Naive thymus-derived CD4-positive, alpha-beta T cell (primary cell): Measurements from ENCODE around the gene PSAPL1. TPM values are rescaled to one million over a fixed set of nuclear protein-coding genes. Genes with fewer than 3 reads are reported as not detected.

ENCODE experiments used
- ATAC-seq: fragments of 150-1000 bp; cut with Tn5 transposase; 2 replicates; pipeline ENCODE4 v1.10.0; 2021; ENCODE audit warnings: mild to moderate bottlenecking, moderate library complexity
- CTCF ChIA-PET: fragments of 350-600 bp; sonication (Branson Sonifier 250); formaldehyde crosslinking; loops from one replicate; lab custom pipeline; 2021; ENCODE audit warnings: antibody characterized with exemption; lab: Charles Lee
- POLR2A ChIA-PET: fragments of 350-600 bp; sonication (Branson Sonifier 250); formaldehyde crosslinking; loops from one replicate; lab custom pipeline; 2021; ENCODE audit warnings: antibody characterized with exemption, inconsistent platforms; lab: Charles Lee
- DNase-seq, 9 donors: peaks; one replicate each; pipeline versions ENCODE4 v3.0.0 to v3.0.0-alpha.2; 2020 to 2022; ENCODE audit warnings: mixed read lengths in 1 of 9
- H3K27ac ChIP-seq: one replicate; pipeline ENCODE4 v1.7.0; 2013; ENCODE audit warnings: mild to moderate bottlenecking, low read depth, low read length, moderate library complexity
- H3K27me3 ChIP-seq, 2 donors: one replicate each; pipeline ENCODE4 v1.7.0; 2013; ENCODE audit warnings: low read length in 2 of 2, mild to moderate bottlenecking in 2 of 2, moderate library complexity in 2 of 2; ENCODE audit not compliant: control insufficient read depth in 2 of 2, insufficient read depth in 2 of 2
- H3K36me3 ChIP-seq, 3 experiments: 1 replicate in 2 of 3; 2 replicates in 1 of 3; pipeline ENCODE4 v1.7.0; 2013; ENCODE audit warnings: low read length in 3 of 3, mild to moderate bottlenecking in 3 of 3, moderate library complexity in 1 of 3; ENCODE audit not compliant: insufficient read depth in 3 of 3, control insufficient read depth in 2 of 3
- H3K4me1 ChIP-seq, 2 donors: one replicate each; pipeline ENCODE4 v1.7.0; 2013; ENCODE audit warnings: low read length in 2 of 2, mild to moderate bottlenecking in 2 of 2, moderate library complexity in 1 of 2; ENCODE audit not compliant: control insufficient read depth in 2 of 2, insufficient read depth in 2 of 2
- H3K4me3 ChIP-seq: 2 replicates; pipeline ENCODE4 v1.7.0; 2013; ENCODE audit warnings: mild to moderate bottlenecking, low read length
- H3K9me3 ChIP-seq, 3 experiments: 1 replicate in 2 of 3; 2 replicates in 1 of 3; pipeline ENCODE4 v1.7.0; 2013; ENCODE audit warnings: low read length in 3 of 3; ENCODE audit not compliant: control insufficient read depth in 2 of 3
- H3K27ac Mint-ChIP-seq, 9 donors: one replicate each; pipeline ENCODE4 v1.8.0; 2020 to 2022; ENCODE audit warnings: mixed read lengths in 9 of 9, mild to moderate bottlenecking in 8 of 9, moderate library complexity in 5 of 9, inconsistent platforms in 2 of 9
- H3K27me3 Mint-ChIP-seq, 5 donors: one replicate each; pipeline ENCODE4 v1.8.0; 2021 to 2022; ENCODE audit warnings: mixed read lengths in 5 of 5, mild to moderate bottlenecking in 1 of 5
- H3K36me3 Mint-ChIP-seq, 5 donors: one replicate each; pipeline ENCODE4 v1.8.0; 2020 to 2022; ENCODE audit warnings: mixed read lengths in 5 of 5, mild to moderate bottlenecking in 3 of 5, inconsistent platforms in 1 of 5
- H3K4me1 Mint-ChIP-seq, 7 donors: one replicate each; pipeline ENCODE4 v1.8.0; 2020 to 2022; ENCODE audit warnings: mixed read lengths in 7 of 7, mild to moderate bottlenecking in 3 of 7, inconsistent platforms in 1 of 7
- H3K4me3 Mint-ChIP-seq, 10 donors: one replicate each; pipeline ENCODE4 v1.8.0; 2020 to 2022; ENCODE audit warnings: mild to moderate bottlenecking in 10 of 10, mixed read lengths in 10 of 10, moderate library complexity in 6 of 10, inconsistent platforms in 2 of 10
- H3K9me3 Mint-ChIP-seq, 11 donors: one replicate each; pipeline ENCODE4 v1.8.0; 2020 to 2022; ENCODE audit warnings: mixed read lengths in 11 of 11, mild to moderate bottlenecking in 4 of 11, inconsistent platforms in 1 of 11, moderate library complexity in 1 of 11
- intact Hi-C, 2 donors: fragments of 100-400 bp; cut with micrococcal nuclease; formaldehyde crosslinking; loops; one replicate each; pipeline ENCODE4 v1.15.1; 2023
- polyA plus RNA-seq, 2 donors: library from polyadenylated mRNA; unstranded; fragments of 300-500 nt; fragmentation: Illumina TruSeq; gene quantifications; one replicate each; pipeline ENCODE4 v1.2.3, GENCODE V29; 2021
- total RNA-seq, 6 experiments: library from RNA in 5 of 6; stranded (reverse) in 5 of 6; gene quantifications; 1 replicate in 5 of 6; 2 replicates in 1 of 6; pipeline ENCODE4 v1.2.3 and lab custom pipeline; 2021 to 2026

PSAPL1 gene
- total and polyA plus RNA-seq, 7 experiments from 2014 or later = not detected

- Histone ChIP-seq H3K27me3 (no peaks in the 10 kb centered on the region), H3K9me3 (peaks cover 0 to 6% (median 0%) of the 10 kb centered on the region in 3 experiments), H3K36me3 (no peaks in the 10 kb centered on the region), H3K27ac (no peak overlapping the region), H3K4me1 (no peaks in the 10 kb centered on the region), H3K4me3 (no peak overlapping the region)
- Mint-ChIP-seq H3K9me3 (peaks cover 0 to 12% (median 2%) of the 10 kb centered on the region in 11 donors), H3K4me1 (peaks cover 0 to 2% (median 0%) of the 10 kb centered on the region in 7 donors), H3K36me3 (no peaks in the 10 kb centered on the region), H3K4me3 (no peak overlapping the region), H3K27me3 (peaks cover under 1 to 19% (median 13%) of the 10 kb centered on the region in 5 donors), H3K27ac (no peak overlapping the region)
- ChIA-PET POLR2A (no interaction called here), CTCF (no interaction called here)
- ATAC-seq (no peak), DNase-seq (no peak)
- intact Hi-C loops = no loop called here
Observed at GRCh38 chr4:7466904-7467303, 32.2 kb upstream of the PSAPL1 start.

DNA sequence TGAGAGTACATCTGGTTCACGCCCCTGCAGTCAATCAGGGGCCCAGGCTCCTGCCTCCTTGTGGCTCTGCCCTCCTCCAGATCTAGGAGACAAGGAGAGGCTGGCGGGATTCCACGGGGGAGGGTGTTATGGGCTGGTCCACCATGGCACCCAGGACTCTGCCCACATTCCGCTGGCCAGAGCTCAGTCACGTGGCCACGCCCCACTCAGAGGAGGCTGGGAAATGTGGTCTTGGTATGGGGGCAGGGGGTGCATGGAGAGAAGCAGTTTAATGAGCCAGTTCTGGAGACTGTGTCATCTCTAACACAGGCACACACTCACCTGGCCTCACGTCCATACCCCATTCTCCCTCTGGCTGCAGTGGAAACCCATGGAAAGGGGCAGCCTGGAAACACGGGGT is 31.5 kb upstream of the PSAPL1 start:
- Histone ChIP-seq H3K27ac (no peak overlapping the region), H3K4me1 (no peaks in the 10 kb centered on the region), H3K27me3 (no peaks in the 10 kb centered on the region), H3K9me3 (peaks cover 0 to 6% (median 0%) of the 10 kb centered on the region in 3 experiments), H3K36me3 (no peaks in the 10 kb centered on the region), H3K4me3 (no peak overlapping the region)
- CTCF ChIA-PET = no interaction called here
- no peak for DNase-seq
- intact Hi-C loops = no loop called here
- H3K4me1 Mint-ChIP-seq = peaks cover 0 to 2% (median 0%) of the 10 kb centered on the region in 7 donors
- H3K9me3 Mint-ChIP-seq = peaks cover 0 to 12% (median 2%) of the 10 kb centered on the region in 11 donors
- H3K36me3 Mint-ChIP-seq = no peaks in the 10 kb centered on the region
- H3K4me3 Mint-ChIP-seq = no peak overlapping the region
- POLR2A ChIA-PET = no interaction called here
- peaks cover 0 to 19% (median 12%) of the 10 kb centered on the region in 5 donors for H3K27me3 Mint-ChIP-seq
- H3K27ac Mint-ChIP-seq = no peak overlapping the region
- no peak for ATAC-seq

DNA sequence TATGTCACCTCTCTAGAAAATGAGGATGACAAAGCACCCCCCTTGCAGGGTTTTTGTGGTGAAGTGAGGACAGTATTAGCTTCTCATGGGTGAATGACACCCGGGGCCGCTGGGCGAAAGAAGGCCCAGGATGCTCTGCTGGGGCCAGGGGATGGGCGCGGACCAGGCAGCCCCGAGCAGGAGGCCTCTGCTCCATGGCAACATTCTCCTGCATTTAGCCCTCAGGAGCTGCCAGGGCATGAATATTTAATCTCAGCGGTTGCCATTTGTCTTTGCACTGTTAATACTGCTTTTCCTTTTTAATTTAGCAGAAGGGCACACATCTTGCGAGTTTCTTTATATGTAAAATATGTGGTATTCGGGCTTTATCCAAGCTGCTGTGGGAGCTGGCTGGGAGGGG is 30.3 kb upstream of the PSAPL1 start:
- Histone ChIP-seq H3K4me1 (no peaks in the 10 kb centered on the region), H3K36me3 (no peaks in the 10 kb centered on the region), H3K9me3 (peaks cover 0 to 6% (median 0%) of the 10 kb centered on the region in 3 experiments), H3K4me3 (no peak overlapping the region), H3K27me3 (no peaks in the 10 kb centered on the region), H3K27ac (no peak overlapping the region)
- H3K27me3 Mint-ChIP-seq = peaks cover 0 to 14% (median 9%) of the 10 kb centered on the region in 5 donors
- POLR2A ChIA-PET = no interaction called here
- peaks cover 0 to 12% (median 2%) of the 10 kb centered on the region in 11 donors for H3K9me3 Mint-ChIP-seq
- intact Hi-C loops = no loop called here
- no peak for ATAC-seq
- H3K4me3 Mint-ChIP-seq = no peak overlapping the region
- no peak overlapping the region for H3K27ac Mint-ChIP-seq
- no peaks in the 10 kb centered on the region for H3K36me3 Mint-ChIP-seq
- no peak for DNase-seq
- H3K4me1 Mint-ChIP-seq = peaks cover 0 to under 1% (median 0%) of the 10 kb centered on the region in 7 donors
- CTCF ChIA-PET = no interaction called here

GRCh38 chr4:7464259-7464655 is 29.5 kb upstream of the PSAPL1 start:
- H3K4me1 ChIP-seq = no peaks in the 10 kb centered on the region
- no peak overlapping the region for H3K4me3 Mint-ChIP-seq
- H3K27me3 ChIP-seq = no peaks in the 10 kb centered on the region
- peaks cover 0 to 6% (median 0%) of the 10 kb centered on the region in 3 experiments for H3K9me3 ChIP-seq
- no peak for ATAC-seq
- no peak overlapping the region for H3K27ac ChIP-seq
- ChIA-PET CTCF (no interaction called here), POLR2A (no interaction called here)
- H3K27me3 Mint-ChIP-seq = peaks cover 0 to 14% (median 9%) of the 10 kb centered on the region in 5 donors
- no peaks in the 10 kb centered on the region for H3K4me1 Mint-ChIP-seq
- H3K4me3 ChIP-seq = no peak overlapping the region
- no peak overlapping the region for H3K27ac Mint-ChIP-seq
- no peaks in the 10 kb centered on the region for H3K36me3 Mint-ChIP-seq
- intact Hi-C loops = no loop called here
- no peaks in the 10 kb centered on the region for H3K36me3 ChIP-seq
- H3K9me3 Mint-ChIP-seq = peaks cover 0 to 12% (median 2%) of the 10 kb centered on the region in 11 donors
- DNase-seq = no peak

DNA sequence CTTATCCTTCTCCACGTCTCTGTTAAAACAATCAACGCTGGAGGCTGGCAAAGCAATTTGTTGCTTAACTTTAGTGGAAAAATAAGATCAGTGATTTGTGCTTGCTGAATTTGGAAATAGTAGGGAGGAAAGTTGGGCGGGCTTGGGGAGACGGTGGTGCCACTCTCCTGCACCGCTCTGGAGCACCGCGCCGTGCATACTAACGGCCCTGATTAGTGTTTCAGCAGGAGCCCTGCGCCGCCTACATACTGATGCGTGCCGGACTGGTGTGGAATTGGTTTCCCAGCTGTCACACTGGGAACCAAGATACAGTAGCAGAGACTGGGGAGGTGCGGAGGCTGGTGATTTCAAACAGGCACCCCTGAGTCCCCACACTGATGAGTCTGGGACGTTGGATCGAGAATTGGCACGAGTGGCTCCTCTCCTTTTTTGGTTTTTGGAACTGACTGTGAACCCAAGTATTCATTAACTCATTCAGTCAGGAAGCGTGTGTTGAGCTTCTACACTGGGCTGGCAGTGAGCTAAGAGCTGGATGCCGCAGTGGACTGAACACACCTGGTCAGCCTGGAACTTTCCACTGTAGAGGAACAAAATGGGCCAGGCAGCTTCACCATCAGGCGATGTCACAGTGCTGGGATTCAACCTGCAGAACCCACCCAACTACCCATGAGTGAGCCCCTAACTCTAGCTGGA is 29.0 kb upstream of the PSAPL1 start:
- no peak overlapping the region for H3K4me3 ChIP-seq
- no peak overlapping the region for H3K27ac ChIP-seq
- H3K36me3 ChIP-seq = no peaks in the 10 kb centered on the region
- Mint-ChIP-seq H3K36me3 (no peaks in the 10 kb centered on the region), H3K27me3 (peaks cover 0 to 8% (median 6%) of the 10 kb centered on the region in 5 donors), H3K4me3 (no peak overlapping the region), H3K9me3 (peaks cover 0 to 11% (median 2%) of the 10 kb centered on the region in 11 donors), H3K27ac (no peak overlapping the region), H3K4me1 (no peaks in the 10 kb centered on the region)
- no peaks in the 10 kb centered on the region for H3K4me1 ChIP-seq
- intact Hi-C loops = no loop called here
- DNase-seq = no peak
- ChIA-PET POLR2A (no interaction called here), CTCF (no interaction called here)
- ATAC-seq = no peak
- no peaks in the 10 kb centered on the region for H3K27me3 ChIP-seq
- peaks cover 0 to 6% (median 0%) of the 10 kb centered on the region in 3 experiments for H3K9me3 ChIP-seq

DNA sequence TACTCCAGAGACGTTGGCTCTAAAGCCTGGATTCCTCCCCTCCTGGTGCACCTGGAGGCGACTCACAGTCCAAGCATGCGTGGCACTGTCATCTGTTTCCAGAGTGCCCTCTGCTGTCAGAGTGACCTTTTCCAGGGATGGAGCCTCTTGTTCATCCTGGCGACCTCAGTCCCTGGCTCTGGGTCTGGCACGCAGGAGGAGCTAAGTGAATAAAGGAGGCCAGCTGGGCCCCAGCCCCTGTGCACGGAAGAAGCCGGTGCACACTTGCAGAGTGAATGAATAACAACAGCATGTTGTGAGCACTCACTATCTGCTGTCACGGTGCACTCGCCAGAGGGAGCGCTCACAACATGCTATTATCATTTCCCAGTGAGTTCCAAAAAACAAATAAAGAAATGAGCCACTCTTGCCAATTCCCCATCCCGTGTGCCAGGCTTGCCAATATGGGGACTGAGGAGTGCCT is 27.8 kb upstream of the PSAPL1 start:
- no peak for DNase-seq
- H3K4me3 ChIP-seq = no peak overlapping the region
- H3K27ac ChIP-seq = no peak overlapping the region
- ChIA-PET CTCF (no interaction called here), POLR2A (no interaction called here)
- no peaks in the 10 kb centered on the region for H3K36me3 Mint-ChIP-seq
- H3K4me3 Mint-ChIP-seq = no peak overlapping the region
- no peak overlapping the region for H3K27ac Mint-ChIP-seq
- H3K27me3 Mint-ChIP-seq = peaks cover 0 to 8% (median 6%) of the 10 kb centered on the region in 5 donors
- no peaks in the 10 kb centered on the region for H3K36me3 ChIP-seq
- no peaks in the 10 kb centered on the region for H3K4me1 Mint-ChIP-seq
- H3K9me3 Mint-ChIP-seq = peaks cover 0 to 9% (median 0%) of the 10 kb centered on the region in 11 donors
- no peaks in the 10 kb centered on the region for H3K4me1 ChIP-seq
- no peaks in the 10 kb centered on the region for H3K27me3 ChIP-seq
- peaks cover 0 to 6% (median 0%) of the 10 kb centered on the region in 3 experiments for H3K9me3 ChIP-seq
- no peak for ATAC-seq
- intact Hi-C loops = no loop called here

- H3K36me3 ChIP-seq = no peaks in the 10 kb centered on the region
- H3K4me1 ChIP-seq = no peaks in the 10 kb centered on the region
- H3K9me3 ChIP-seq = peaks cover 0 to 4% (median 0%) of the 10 kb centered on the region in 3 experiments
- H3K4me3 Mint-ChIP-seq = no peak overlapping the region
- H3K9me3 Mint-ChIP-seq = peaks cover 0 to 9% (median 0%) of the 10 kb centered on the region in 11 donors
- ChIA-PET POLR2A (no interaction called here), CTCF (interaction anchor here (0.5 kb wide), 1 partner anchor 9 kb away, joined by 3 read pairs; no protein-coding TSS in a partner anchor)
- peaks cover 0 to 8% (median 6%) of the 10 kb centered on the region in 5 donors for H3K27me3 Mint-ChIP-seq
- no peaks in the 10 kb centered on the region for H3K4me1 Mint-ChIP-seq
- no peaks in the 10 kb centered on the region for H3K27me3 ChIP-seq
- H3K36me3 Mint-ChIP-seq = no peaks in the 10 kb centered on the region
- no peak overlapping the region for H3K4me3 ChIP-seq
- no peak overlapping the region for H3K27ac ChIP-seq
- intact Hi-C loops = no loop called here
- H3K27ac Mint-ChIP-seq = no peak overlapping the region
- DNase-seq (no peak), ATAC-seq (no peak)
Observed at GRCh38 chr4:7461230-7461629, 26.5 kb upstream of the PSAPL1 start.
